GDM1 (cell line): Measurements from ENCODE around the gene SLC26A1.

Experiments used
- DNase-seq: peaks from one replicate; lab custom pipeline; 2025; lab: John Stamatoyannopoulos, UW

Gene SLC26A1

DNA sequence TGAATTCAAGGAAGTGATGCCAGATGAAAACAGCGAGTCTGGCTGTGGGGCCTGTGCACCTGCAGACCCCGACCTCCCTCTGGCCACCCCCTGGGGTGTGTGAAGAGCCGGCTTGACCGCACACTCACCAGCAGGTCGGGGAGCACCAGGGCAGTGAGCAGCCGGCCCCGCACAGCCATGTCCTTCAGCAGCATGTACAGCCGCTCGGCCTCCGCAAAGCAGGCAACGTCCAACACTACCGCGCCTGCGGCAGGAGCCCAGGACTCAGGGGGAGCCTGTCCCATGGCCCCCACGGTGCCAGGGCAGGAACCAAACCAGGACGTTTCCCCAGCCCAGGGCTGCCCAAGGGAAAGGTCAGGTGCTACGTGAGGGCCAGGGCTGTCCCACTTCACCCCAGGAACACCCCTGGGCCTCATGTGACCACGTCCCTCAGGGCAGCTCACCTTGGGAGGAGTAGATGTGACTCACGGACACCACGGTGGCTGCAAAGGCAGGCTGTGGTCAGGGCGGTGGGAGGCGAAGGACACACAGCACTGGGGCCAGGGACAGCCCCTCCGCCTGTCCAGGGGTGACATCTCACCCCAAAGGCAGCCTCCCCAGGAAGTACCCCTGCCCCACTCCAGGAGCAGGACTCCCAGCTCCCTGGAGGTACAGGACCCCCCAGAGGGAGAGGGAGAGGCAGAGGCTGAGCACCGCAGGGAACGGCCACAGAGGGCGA is 28.0 kb downstream of the SLC26A1 start:
- DNase-seq: no peak

DNA sequence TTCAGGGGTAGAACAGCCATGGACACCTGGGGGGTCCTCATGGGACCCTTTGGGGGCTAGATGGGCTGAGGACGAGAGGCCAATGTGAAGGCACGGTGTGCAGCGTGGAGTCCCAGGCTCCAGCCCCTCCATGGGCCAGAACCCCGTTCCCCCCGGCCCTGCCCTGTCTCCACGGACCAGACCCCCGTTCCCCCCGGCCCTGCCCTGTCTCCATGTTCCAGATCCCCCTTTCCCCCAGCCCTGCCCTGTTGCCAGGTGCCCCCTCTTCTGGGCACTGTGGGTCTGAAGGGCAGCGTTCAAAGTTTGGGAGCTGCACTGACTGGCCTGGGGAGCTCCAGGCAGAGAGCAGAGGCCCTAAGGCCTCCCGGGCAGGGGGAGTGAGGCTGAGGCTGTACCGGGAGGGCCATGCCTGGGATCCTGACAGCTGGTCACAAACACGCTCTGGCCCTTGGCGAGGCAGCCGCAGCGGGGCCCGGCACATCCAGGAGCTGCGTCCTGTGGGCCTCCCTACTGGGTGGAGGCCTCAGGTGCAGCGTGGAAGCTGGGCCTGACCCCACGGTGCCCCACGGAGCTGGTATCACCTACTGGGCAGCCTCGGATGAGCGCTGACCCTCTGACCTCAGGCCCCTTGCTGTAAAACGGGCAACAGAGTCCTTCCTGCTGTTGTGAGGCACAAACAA is 28.7 kb downstream of the SLC26A1 start:
- no peak for DNase-seq

DNA sequence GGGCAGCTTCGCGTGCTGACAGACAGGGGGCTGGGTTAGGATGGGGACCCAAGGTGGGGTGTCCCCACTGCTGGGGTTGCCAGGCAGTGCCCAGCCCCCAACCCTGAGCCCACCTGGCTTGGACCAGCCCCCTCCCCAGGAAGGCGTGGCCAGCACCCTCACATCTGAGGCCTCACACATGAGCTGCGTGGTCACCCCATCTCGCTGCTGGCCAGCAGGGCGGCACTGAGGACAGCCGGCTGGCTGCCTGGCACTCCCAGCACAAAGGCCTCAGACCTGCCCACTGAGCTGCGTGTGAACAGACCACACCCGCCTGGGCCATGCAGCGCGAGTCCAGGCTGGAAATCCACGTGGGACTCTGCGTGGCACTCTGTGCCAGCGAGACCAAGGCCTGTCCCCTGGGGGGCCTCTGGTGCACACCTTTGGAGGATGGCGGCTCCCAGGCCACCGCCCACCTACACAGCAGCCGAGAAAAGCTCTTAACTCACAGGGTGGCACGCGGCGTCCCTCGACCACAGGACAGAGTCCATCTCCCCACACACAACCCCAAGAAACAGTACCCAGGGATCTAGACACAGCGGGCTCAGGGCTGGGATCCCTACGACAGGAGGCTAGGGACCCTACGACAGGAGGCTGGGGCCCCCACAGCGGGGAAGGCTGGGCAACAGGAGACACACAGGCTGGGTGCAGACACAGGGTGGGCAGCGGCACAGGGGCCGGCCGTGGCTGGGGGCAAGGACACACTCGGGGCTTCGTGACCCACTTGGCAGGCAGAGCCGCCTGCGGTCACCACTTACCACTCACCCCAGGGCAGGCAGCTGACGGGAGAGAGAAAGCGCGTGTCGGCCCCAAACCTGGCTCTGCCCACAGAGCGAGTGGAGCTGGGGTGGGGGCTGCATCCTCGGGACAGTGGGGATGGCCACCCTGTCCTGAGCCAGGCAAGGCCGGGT is 29.7 kb downstream of the SLC26A1 start:
- no peak for DNase-seq

- DNase-seq: no peak
These were observed 30.7 kb downstream of the SLC26A1 start for GRCh38 chr4:962231-963208.

DNA sequence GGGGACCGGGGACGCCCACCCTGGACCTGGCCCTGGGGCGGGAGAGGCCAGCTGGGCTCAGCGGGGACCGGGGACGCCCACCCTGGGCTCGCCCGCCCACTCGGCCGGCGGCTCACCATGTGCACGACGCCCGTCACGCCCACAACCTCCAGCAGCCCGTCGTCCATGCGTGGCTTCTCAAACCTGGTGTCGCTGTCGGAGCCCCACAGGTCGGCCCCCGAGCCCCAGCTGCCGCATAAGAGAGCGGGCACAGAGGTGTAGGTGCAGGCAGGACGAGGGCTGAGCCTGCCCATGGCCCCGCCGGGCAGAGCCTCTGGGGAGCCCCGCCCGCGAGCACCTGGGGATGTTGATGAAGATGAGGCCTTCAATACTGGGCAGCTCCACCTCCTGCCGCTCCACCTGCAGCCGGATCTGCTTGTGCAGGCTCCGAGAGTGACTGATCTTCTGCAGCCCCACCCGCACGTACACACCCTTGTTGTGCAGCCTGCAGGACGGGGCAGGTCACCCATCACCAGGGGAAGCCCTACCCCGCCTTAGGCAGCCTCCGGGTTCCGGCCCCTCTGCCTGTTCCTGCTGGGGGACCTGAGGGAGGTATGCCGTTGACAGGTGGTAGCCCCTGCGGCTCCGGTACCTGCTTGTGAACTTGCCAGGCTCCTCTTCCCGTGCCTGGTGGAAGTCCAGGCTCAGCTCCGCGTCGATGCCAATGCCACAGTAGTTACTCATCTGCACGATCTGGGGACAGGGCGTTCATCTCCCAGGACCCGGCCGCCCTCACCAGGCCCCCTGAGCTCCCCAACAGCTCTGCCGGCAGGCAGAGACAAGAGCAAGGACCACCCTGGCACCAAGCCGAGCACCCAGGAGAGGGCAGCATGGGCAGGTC is 31.6 kb downstream of the SLC26A1 start:
- DNase-seq: no peak

GRCh38 chr4:960636-961350 is 32.4 kb downstream of the SLC26A1 start:
- no peak for DNase-seq

DNA sequence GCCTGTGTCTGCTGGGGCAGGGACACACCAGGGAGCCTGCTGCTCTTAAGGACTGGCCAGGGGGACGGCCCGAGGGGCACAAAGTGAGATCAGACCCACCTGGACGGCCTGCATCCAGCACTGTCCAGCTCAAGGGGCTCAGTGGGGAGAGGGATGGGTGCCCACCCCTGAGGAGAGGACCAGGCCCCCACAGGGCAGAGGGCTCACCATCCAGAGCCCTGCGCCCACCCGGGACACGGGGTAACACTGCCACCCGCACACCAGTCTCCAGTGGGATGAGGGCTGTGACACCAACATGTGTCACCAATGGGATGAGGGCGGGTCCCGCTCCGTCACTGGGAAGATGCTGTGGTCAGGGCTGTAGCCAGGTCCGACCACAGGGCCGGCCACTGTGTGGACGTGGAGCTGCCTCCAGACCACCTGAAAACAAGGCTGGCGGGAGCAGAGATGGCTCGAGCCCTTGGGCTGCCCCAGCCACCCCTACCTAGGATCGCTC is 33.0 kb downstream of the SLC26A1 start:
- DNase-seq: no peak

GRCh38 chr4:959338-960139 is 33.7 kb downstream of the SLC26A1 start:
- DNase-seq: no peak

- no peak for DNase-seq
These were observed 34.4 kb downstream of the SLC26A1 start for GRCh38 chr4:958696-959337.

- no peak for DNase-seq
These were observed 34.9 kb downstream of the SLC26A1 start for GRCh38 chr4:958314-958665.

DNA sequence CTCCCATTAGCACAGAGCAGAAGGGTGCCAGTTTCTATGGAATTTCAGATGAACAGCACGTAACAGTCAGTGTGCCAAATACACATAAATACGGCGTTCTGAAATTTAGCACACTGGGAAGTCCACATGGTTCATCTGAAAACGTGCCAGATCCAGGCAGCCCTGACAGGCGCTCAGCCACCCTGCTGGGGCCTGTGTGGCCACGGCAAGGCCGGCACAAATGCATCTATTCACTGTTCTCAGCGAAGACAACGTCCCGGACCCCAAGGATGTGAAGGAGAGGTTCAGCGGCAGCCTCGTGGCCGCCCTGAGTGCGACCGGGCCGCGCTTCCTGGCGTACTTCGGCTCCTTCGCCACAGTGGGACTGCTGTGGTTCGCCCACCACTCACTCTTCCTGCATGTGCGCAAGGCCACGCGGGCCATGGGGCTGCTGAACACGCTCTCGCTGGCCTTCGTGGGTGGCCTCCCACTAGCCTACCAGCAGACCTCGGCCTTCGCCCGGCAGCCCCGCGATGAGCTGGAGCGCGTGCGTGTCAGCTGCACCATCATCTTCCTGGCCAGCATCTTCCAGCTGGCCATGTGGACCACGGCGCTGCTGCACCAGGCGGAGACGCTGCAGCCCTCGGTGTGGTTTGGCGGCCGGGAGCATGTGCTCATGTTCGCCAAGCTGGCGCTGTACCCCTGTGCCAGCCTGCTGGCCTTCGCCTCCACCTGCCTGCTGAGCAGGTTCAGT is 35.5 kb downstream of the SLC26A1 start:
- DNase-seq: no peak

DNA sequence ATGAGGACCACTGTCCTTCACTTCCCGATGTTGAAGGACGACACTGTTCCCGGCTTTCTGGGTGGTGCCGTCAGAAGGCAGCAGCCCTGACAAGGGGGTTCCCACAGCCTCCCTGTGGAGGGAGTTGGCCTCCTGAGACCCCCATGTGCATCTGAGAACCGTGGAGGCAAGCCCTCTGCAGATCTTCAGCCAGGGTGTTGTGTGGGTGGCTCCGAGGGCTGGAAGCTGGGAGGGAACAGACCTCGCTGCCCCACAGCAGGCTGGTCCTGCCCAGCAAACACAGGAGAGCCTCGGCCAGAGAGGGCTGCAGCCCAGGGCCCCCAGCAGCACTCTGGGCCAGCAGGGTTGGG is 36.0 kb downstream of the SLC26A1 start:
- DNase-seq: no peak

GRCh38 chr4:956531-957230 is 36.5 kb downstream of the SLC26A1 start:
- DNase-seq: no peak

- no peak for DNase-seq
These were observed 37.2 kb downstream of the SLC26A1 start for GRCh38 chr4:955931-956381.

DNA sequence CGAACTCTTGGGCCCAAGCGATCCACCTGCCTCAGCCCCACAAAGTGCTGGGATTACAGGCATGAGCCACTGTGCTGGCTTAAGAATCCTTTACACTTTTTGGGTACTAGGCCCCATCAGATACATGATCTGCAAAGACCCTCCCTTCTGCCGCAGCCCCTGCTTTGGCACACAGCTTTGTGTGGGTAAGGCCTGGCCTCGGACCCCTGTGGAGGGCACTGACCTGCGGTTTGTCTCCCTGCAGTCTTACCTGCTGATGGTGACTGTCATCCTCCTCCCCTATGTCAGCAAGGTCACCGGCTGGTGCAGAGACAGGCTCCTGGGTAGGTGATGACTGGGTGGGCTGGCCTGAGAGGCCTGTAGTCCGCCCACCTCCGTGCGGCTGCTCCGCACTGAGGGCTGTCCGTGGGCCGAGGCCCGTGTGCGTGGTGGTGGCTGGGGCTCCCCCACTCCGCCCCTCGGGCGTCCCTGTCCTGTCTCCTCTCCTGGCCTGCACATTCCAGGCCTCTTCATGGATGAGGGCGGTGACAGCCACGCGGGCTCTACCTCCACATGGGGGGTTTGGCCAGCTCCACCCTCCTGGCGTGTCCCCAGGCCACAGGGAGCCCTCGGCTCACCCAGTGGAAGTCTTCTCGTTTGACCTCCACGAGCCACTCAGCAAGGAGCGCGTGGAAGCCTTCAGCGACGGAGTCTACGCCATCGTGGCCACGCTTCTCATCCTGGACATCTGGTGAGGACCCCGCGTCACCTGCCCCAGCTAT is 37.9 kb downstream of the SLC26A1 start:
- DNase-seq: no peak
